ENCODE data around the gene RHBDD1. TPM values are rescaled to one million over a fixed set of nuclear protein-coding genes. Genes with fewer than 3 reads are reported as not detected.

RHBDD1 gene
- total and polyA plus RNA-seq, 2 donors (not counting 3 experiments of a cell fraction or from before 2014, with no cell fraction given) = 6.8 to 19.4 TPM

DNA sequence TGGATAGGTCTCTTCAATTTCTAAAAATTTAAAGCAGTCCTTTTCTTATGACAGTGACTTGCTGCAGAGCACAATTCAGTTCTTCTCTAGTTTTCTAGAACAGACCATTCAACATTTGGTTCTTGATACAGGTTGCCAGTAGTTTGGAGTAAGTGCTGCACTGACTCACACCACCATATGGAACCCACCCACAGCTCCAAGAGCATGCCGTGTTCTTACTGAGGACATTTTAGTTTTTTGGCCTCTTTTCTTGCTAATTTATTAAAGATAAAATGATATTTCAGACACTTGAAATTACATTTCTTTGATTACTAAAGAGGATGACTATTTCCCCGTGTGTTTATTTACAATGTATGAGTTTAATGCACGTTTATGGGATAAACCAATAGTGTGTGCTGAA lies 208.1 kb downstream of the RHBDD1 start:
- DNase-seq (ENCODE audit: low read depth, low spot score) = no peak
- intact Hi-C loops (cut with micrococcal nuclease) = no loop called here
- FAIRE-seq = no peak
- no peaks in the 10 kb centered on the region for H3K79me2 ChIP-seq (ENCODE audit: control insufficient read depth, insufficient read depth, low read length)
- ChIA-PET CTCF (no interaction called here), POLR2A (no interaction called here)
- no TSS peak for BruUV-seq (replicated peaks)
- no peak overlapping the region for H3K4me3 ChIP-seq (replicated peaks in 1 of 3; ENCODE audit: insufficient read depth in 1 of 3, low read depth in 1 of 3, low read length in 3 of 3)
- no peaks in the 10 kb centered on the region for H3K9me1 ChIP-seq (replicated peaks; ENCODE audit: control insufficient read depth, extremely low read depth, insufficient read depth, low read length)
- H3K27me3 ChIP-seq (ENCODE audit: control insufficient read depth in 2 of 2, insufficient read depth in 2 of 2, low read length in 2 of 2) = no peaks in the 10 kb centered on the region
- no peak overlapping the region for H3K4me2 ChIP-seq (ENCODE audit: insufficient read depth, low read length)
- no peaks in the 10 kb centered on the region for H3K36me3 ChIP-seq (ENCODE audit: control insufficient read depth in 2 of 2, extremely low read depth in 1 of 2, insufficient read depth in 2 of 2, low read length in 2 of 2)
- no peak overlapping the region for H2AFZ ChIP-seq (ENCODE audit: low read depth, low read length)
- H4K20me1 ChIP-seq (replicated peaks; ENCODE audit: control insufficient read depth, extremely low read depth, insufficient read depth, low read length) = no peaks in the 10 kb centered on the region
- dilution Hi-C loops (cut with MboI; ENCODE audit: extremely low pct_ligation_motif_present, low sequenced_read_pairs) = no loop called here
- TF ChIP-seq POLR2A (IDR thresholded peaks at IDR 0.05; ENCODE audit: low read depth, low read length) (no peak), FOS (IDR thresholded peaks at IDR 0.05; ENCODE audit: borderline replicate concordance, insufficient read depth, low read length) (no peak)
- no peaks in the 10 kb centered on the region for H3K4me1 ChIP-seq (ENCODE audit: control insufficient read depth, extremely low read depth, insufficient read depth, low read length)
- no peaks in the 10 kb centered on the region for H3K9me3 ChIP-seq (replicated peaks; ENCODE audit: control insufficient read depth, insufficient read depth, low read length)
- no peak overlapping the region for H3K9ac ChIP-seq (replicated peaks; ENCODE audit: extremely low read depth, insufficient read depth, low read length)
- H3K27ac ChIP-seq (ENCODE audit: insufficient read depth, low read depth, low read length) = no peak overlapping the region

Small RNA genes within 50 kb of the gene (small RNA-seq; reads per million reads assigned to genes)
- not detected for gene RF00554 (ENCODE audit: insufficient read depth, insufficient read length, low read depth, low replicate concordance)

Other genes starting within 250 kb of the RHBDD1 start
- 0.05 and 0.11 TPM in 2 replicates for gene IRS1, start 36.2 kb upstream of the RHBDD1 start, total RNA-seq
- 0.10 and 0.13 TPM in 2 replicates for gene IRS1, start 36.2 kb upstream of the RHBDD1 start, polyA plus RNA-seq